Gastroesophageal sphincter (tissue), 3 donors: Measurements from ENCODE around the gene STRAP.

Source experiments
- EP300 ChIP-seq: sonication (generic); formaldehyde crosslinking; IDR thresholded peaks from one replicate; pipeline ENCODE4 v1.6.1; 2017; ENCODE audit warnings: antibody characterized with exemption, mild to moderate bottlenecking
- POLR2A ChIP-seq, 2 donors: fragments of 450-650 bp; IDR thresholded peaks; one replicate each; pipeline ENCODE4 v1.6.1; 2017; ENCODE audit warnings: antibody characterized with exemption in 2 of 2, mild to moderate bottlenecking in 2 of 2, moderate library complexity in 1 of 2
- POLR2AphosphoS5 ChIP-seq: sonication (generic); formaldehyde crosslinking; IDR thresholded peaks from one replicate; pipeline ENCODE4 v1.6.1; 2017; ENCODE audit warnings: antibody characterized with exemption
- TF ChIP-seq, protein P1 (sequence below), 4 experiments: fragments of 200-600 bp in 2 of 4; fragments of 450-650 bp in 2 of 4; sonication (generic) in 1 of 4; IDR thresholded peaks; one replicate each; pipeline ENCODE4 v1.5.1; 2017 to 2019; ENCODE audit warnings: antibody characterized with exemption in 4 of 4, mild to moderate bottlenecking in 2 of 4, moderate library complexity in 2 of 4

GRCh38 chr12:15939111-15939510 is 56.9 kb downstream of the STRAP start:
- TF ChIP-seq EP300 (no peak), POLR2A (IDR thresholded peaks at IDR 0.05) (no peak), POLR2AphosphoS5 (no peak)
- TF ChIP-seq, protein P1, sequence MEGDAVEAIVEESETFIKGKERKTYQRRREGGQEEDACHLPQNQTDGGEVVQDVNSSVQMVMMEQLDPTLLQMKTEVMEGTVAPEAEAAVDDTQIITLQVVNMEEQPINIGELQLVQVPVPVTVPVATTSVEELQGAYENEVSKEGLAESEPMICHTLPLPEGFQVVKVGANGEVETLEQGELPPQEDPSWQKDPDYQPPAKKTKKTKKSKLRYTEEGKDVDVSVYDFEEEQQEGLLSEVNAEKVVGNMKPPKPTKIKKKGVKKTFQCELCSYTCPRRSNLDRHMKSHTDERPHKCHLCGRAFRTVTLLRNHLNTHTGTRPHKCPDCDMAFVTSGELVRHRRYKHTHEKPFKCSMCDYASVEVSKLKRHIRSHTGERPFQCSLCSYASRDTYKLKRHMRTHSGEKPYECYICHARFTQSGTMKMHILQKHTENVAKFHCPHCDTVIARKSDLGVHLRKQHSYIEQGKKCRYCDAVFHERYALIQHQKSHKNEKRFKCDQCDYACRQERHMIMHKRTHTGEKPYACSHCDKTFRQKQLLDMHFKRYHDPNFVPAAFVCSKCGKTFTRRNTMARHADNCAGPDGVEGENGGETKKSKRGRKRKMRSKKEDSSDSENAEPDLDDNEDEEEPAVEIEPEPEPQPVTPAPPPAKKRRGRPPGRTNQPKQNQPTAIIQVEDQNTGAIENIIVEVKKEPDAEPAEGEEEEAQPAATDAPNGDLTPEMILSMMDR (IDR thresholded peaks at IDR 0.05): no peak
